ENCODE results near the gene ABHD17B. TPM values are rescaled to one million over a fixed set of nuclear protein-coding genes. Genes with fewer than 3 reads are reported as not detected.

ABHD17B gene
- total RNA-seq, 1 donor from 2014 or later = 12.0 TPM

DNA sequence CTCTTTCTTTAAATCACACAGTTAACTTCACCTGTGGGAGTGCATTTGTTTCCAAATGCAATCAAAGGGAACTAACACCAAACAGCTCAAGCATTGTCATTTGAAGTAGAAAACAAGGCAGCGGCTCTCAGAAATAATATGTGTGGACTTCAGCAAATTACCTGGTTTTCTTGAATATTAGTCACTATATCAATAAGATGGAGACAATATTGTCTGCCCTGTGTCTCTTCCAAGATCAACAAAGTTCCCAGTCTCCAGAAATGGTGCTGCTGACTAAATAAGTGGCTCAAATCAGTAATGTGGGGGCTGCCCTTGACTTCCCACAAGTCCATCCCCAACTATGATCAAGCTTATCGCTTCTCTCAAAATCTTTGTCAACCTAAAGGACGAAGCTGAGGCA is 89.6 kb downstream of the ABHD17B start:
- Histone ChIP-seq H3K27ac (no peak overlapping the region), H3K9me3 (no peaks in the 10 kb centered on the region), H3K4me3 (no peak overlapping the region), H3K4me1 (peaks cover 6% of the 10 kb centered on the region), H3K27me3 (no peaks in the 10 kb centered on the region), H3K36me3 (no peaks in the 10 kb centered on the region)
- intact Hi-C loops (cut with DNase I) = loop anchor here (10.0 kb wide), 1 partner anchor 537 kb away; no protein-coding TSS in a partner anchor
- TF ChIP-seq, protein P1, sequence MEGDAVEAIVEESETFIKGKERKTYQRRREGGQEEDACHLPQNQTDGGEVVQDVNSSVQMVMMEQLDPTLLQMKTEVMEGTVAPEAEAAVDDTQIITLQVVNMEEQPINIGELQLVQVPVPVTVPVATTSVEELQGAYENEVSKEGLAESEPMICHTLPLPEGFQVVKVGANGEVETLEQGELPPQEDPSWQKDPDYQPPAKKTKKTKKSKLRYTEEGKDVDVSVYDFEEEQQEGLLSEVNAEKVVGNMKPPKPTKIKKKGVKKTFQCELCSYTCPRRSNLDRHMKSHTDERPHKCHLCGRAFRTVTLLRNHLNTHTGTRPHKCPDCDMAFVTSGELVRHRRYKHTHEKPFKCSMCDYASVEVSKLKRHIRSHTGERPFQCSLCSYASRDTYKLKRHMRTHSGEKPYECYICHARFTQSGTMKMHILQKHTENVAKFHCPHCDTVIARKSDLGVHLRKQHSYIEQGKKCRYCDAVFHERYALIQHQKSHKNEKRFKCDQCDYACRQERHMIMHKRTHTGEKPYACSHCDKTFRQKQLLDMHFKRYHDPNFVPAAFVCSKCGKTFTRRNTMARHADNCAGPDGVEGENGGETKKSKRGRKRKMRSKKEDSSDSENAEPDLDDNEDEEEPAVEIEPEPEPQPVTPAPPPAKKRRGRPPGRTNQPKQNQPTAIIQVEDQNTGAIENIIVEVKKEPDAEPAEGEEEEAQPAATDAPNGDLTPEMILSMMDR (IDR thresholded peaks at IDR 0.05) = no peak
- TF ChIP-seq POLR2A (IDR thresholded peaks at IDR 0.05) (no peak), POLR2AphosphoS5 (IDR thresholded peaks at IDR 0.05; ENCODE audit: insufficient read depth in 1 of 2, low read depth in 1 of 2) (no peak)
- DNase-seq (ENCODE audit: extremely low spot score in 2 of 2) = no peak

DNA sequence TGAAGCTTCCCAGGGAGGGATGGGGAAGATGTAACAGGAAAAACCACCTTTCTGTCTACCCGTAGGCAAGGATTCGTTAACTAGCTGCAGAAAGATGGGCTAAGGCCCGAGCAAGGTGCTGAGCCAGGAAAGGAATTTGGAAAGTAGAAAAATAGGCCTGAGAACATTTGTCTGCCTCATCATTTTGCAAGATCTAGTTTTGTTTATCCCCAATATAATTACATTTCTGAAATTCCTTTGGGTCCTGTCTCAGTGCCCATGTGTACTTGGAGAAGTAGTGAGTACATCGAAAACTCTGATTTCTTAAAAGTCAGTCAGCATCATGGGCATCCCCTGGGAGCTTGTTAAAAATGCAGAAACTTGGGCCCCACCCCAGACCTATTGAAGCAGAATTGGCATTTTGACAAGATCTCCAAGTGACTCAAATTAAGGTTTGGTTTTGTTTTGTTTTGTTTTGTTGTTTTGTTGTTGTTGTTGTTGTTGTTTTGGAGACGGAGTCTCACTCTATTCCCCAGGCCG is 90.5 kb downstream of the ABHD17B start:
- TF ChIP-seq POLR2AphosphoS5 (IDR thresholded peaks at IDR 0.05; ENCODE audit: insufficient read depth in 1 of 2, low read depth in 1 of 2) (no peak), POLR2A (IDR thresholded peaks at IDR 0.05) (no peak)
- TF ChIP-seq, protein P1 (IDR thresholded peaks at IDR 0.05) = no peak
- Histone ChIP-seq H3K36me3 (no peaks in the 10 kb centered on the region), H3K27ac (no peak overlapping the region), H3K4me3 (no peak overlapping the region), H3K4me1 (peaks cover 6% of the 10 kb centered on the region), H3K27me3 (no peaks in the 10 kb centered on the region), H3K9me3 (no peaks in the 10 kb centered on the region)
- intact Hi-C loops (cut with DNase I) = loop anchor here (10.0 kb wide), 1 partner anchor 536 kb away; no protein-coding TSS in a partner anchor
- no peak for DNase-seq (ENCODE audit: extremely low spot score in 2 of 2)

DNA sequence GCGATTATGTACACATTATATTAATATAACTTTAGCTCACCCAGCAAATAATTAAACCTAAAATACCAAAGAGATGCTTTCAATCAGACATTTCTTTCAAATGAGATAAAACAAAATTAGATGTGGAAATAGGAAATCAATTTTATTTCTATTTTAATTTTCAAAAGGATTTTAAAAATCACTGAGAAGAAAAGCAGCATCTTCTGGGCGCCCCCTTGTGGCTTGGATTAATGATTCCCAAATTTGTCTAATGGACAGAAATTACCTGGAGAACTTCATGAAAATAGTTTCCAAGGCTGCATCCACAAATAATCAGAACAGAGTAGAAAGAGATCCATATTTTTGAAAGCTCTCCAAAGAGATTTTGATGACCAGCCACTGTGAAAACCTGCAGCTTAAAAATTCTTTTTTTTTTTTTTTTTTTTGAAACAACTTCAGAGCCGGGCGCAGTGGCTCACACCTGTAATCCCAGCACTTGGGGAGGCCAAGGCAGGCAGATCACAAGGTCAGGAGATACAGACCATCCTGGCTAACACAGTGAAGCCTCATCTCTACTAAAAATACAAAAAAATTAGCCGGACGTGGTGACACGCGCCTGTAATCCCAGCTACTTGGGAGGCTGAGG is 91.8 kb downstream of the ABHD17B start:
- intact Hi-C loops (cut with DNase I) = no loop called here
- Histone ChIP-seq H3K4me1 (peaks cover 6% of the 10 kb centered on the region), H3K27ac (no peak overlapping the region), H3K4me3 (no peak overlapping the region), H3K9me3 (no peaks in the 10 kb centered on the region), H3K27me3 (no peaks in the 10 kb centered on the region), H3K36me3 (no peaks in the 10 kb centered on the region)
- TF ChIP-seq, protein P1 (IDR thresholded peaks at IDR 0.05) = peak; percentile 53 to 65 (median 58)
- TF ChIP-seq POLR2A (IDR thresholded peaks at IDR 0.05) = no peak
- no peak for DNase-seq (ENCODE audit: extremely low spot score in 2 of 2)

DNA sequence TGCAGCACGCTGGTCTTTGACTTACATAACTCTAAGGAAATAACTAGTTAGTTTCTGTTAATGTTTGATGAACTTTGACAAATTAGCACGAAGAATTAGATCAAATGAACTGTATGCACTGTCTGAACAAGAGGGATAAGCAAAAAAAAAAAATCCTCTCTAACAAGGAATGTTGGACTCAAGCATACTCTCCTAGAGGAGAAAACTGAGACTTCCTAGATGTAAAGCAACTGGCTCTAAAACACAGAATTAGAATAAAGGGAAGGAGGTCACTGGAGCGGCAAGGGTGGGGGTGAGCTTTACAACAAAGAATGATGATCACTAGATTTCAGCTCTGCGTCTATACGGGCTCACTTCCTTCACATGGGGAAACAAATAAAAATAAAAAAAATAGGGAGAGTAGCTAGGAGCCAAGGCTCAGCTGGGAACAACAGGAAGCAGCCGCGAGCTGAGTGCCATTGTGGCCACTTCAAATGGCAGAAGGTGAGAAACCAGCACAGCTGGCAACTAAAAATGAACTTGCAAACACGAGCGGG is 94.0 kb downstream of the ABHD17B start:
- H3K27ac ChIP-seq = no peak overlapping the region
- TF ChIP-seq POLR2AphosphoS5 (IDR thresholded peaks at IDR 0.05; ENCODE audit: insufficient read depth in 1 of 2, low read depth in 1 of 2) (no peak), POLR2A (IDR thresholded peaks at IDR 0.05) (no peak)
- TF ChIP-seq, protein P1 (IDR thresholded peaks at IDR 0.05) = no peak
- DNase-seq (ENCODE audit: extremely low spot score in 2 of 2) = no peak
- H3K9me3 ChIP-seq = no peaks in the 10 kb centered on the region
- intact Hi-C loops (cut with DNase I) = no loop called here
- H3K36me3 ChIP-seq = no peaks in the 10 kb centered on the region
- H3K4me3 ChIP-seq = no peak overlapping the region
- peaks cover 6% of the 10 kb centered on the region for H3K4me1 ChIP-seq
- H3K27me3 ChIP-seq = no peaks in the 10 kb centered on the region

Small RNA genes within 50 kb of the gene (small RNA-seq; reads per million reads assigned to genes)
- gene RF00019 = not detected

Other genes starting within 250 kb of the ABHD17B start
- 46.7 TPM for gene CEMIP2, start 142.7 kb downstream of the ABHD17B start, total RNA-seq
- 5.4 TPM for gene C9orf85, start 446 bp upstream of the ABHD17B start, total RNA-seq
- gene C9orf57, start 149.4 kb upstream of the ABHD17B start, total RNA-seq = not detected
- gene GDA, start 238.2 kb upstream of the ABHD17B start, total RNA-seq = not detected